HL-60 (cell line): Measurements from ENCODE around the gene DUSP28.
A peak's percentile ranks its signal among the peaks of the same experiment; 100 is the strongest.

ENCODE experiments used
- DNase-seq, 2 experiments: peaks; one replicate each; pipeline ENCODE4 v3.0.0-alpha.2; 2010 to 2020; ENCODE audit warnings: low read depth in 1 of 2, low spot score in 1 of 2
- H3K27ac ChIP-seq: fragments of 250-450 bp; sonication (Bioruptor Pico); replicated peaks from 2 replicates; pipeline ENCODE4 v1.5.1; 2020; ENCODE audit warnings: mild to moderate bottlenecking, moderate library complexity
- H3K27me3 ChIP-seq: fragments of 250-450 bp; sonication (Bioruptor Pico); 2 replicates; pipeline ENCODE4 v1.5.1; 2021; ENCODE audit warnings: mild to moderate bottlenecking, moderate library complexity; ENCODE audit not compliant: insufficient read depth, poor library complexity, severe bottlenecking
- H3K4me3 ChIP-seq: replicated peaks from 2 replicates; pipeline ENCODE4 v1.5.1; 2011; ENCODE audit warnings: mild to moderate bottlenecking, control low read depth, low read length; ENCODE audit not compliant: insufficient read depth
- GABPA ChIP-seq: IDR thresholded peaks from 2 replicates; pipeline ENCODE4 v1.6.1; 2012; ENCODE audit warnings: low read depth
- POLR2AphosphoS5 ChIP-seq: IDR thresholded peaks from 2 replicates; pipeline ENCODE4 v1.6.1; 2012; ENCODE audit warnings: low read depth
- SPI1 ChIP-seq: IDR thresholded peaks from 2 replicates; pipeline ENCODE4 v1.6.1; 2012; ENCODE audit warnings: low read depth, mild to moderate bottlenecking, borderline replicate concordance
- TF ChIP-seq, protein P1 (sequence below): IDR thresholded peaks from 2 replicates; pipeline ENCODE4 v1.6.1; 2012; ENCODE audit warnings: low read depth; ENCODE audit not compliant: insufficient replicate concordance
- TF ChIP-seq, protein P2 (sequence below): IDR thresholded peaks from one replicate; pipeline ENCODE4 v1.5.1; 2011; ENCODE audit warnings: low read length, control low read depth, inconsistent platforms; ENCODE audit not compliant: insufficient read depth

DUSP28 gene

DNA sequence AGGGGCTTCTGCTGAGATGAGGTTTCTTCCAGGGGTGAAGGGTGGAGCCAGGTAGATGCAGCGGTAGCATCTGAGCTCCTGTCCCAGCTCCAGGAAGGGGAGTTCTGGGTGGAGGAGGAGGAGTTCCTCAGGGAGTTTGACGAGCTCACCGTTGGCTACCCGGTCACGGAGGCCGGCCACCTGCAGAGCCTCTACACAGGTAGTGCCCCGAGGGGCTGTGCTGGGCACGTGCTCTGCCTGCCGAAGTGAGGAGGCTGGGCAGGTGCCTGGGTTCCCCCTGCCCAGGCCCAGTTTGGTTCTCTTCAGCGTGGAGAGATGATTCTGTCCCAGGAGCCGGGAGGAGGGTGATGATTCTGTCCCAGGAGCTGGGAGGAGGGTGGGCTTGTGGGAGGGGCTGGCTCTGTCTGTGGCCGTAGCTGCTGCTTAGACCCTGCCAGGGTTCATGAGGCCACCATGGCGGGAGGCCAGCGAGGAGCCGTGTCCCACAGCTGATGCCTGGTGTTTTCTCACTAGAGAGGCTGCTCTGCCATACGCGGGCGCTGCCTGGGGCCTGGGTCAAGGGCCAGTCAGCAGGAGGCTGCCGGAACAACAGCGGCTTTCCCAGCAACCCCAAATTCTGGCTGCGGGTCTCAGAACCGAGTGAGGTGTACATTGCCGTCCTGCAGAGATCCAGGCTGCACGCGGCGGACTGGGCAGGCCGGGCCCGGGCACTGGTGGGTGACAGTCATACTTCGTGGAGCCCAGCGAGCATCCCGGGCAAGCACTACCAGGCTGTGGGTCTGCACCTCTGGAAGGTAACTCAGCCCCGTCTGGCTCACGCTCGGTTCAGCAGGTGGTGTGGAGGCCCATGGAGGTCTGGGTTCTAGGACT is 34.6 kb downstream of the DUSP28 start:
- TF ChIP-seq GABPA, result no peak
- no peak for TF ChIP-seq POLR2AphosphoS5
- TF ChIP-seq, protein P1, sequence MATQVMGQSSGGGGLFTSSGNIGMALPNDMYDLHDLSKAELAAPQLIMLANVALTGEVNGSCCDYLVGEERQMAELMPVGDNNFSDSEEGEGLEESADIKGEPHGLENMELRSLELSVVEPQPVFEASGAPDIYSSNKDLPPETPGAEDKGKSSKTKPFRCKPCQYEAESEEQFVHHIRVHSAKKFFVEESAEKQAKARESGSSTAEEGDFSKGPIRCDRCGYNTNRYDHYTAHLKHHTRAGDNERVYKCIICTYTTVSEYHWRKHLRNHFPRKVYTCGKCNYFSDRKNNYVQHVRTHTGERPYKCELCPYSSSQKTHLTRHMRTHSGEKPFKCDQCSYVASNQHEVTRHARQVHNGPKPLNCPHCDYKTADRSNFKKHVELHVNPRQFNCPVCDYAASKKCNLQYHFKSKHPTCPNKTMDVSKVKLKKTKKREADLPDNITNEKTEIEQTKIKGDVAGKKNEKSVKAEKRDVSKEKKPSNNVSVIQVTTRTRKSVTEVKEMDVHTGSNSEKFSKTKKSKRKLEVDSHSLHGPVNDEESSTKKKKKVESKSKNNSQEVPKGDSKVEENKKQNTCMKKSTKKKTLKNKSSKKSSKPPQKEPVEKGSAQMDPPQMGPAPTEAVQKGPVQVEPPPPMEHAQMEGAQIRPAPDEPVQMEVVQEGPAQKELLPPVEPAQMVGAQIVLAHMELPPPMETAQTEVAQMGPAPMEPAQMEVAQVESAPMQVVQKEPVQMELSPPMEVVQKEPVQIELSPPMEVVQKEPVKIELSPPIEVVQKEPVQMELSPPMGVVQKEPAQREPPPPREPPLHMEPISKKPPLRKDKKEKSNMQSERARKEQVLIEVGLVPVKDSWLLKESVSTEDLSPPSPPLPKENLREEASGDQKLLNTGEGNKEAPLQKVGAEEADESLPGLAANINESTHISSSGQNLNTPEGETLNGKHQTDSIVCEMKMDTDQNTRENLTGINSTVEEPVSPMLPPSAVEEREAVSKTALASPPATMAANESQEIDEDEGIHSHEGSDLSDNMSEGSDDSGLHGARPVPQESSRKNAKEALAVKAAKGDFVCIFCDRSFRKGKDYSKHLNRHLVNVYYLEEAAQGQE, result no peak
- TF ChIP-seq, protein P2, sequence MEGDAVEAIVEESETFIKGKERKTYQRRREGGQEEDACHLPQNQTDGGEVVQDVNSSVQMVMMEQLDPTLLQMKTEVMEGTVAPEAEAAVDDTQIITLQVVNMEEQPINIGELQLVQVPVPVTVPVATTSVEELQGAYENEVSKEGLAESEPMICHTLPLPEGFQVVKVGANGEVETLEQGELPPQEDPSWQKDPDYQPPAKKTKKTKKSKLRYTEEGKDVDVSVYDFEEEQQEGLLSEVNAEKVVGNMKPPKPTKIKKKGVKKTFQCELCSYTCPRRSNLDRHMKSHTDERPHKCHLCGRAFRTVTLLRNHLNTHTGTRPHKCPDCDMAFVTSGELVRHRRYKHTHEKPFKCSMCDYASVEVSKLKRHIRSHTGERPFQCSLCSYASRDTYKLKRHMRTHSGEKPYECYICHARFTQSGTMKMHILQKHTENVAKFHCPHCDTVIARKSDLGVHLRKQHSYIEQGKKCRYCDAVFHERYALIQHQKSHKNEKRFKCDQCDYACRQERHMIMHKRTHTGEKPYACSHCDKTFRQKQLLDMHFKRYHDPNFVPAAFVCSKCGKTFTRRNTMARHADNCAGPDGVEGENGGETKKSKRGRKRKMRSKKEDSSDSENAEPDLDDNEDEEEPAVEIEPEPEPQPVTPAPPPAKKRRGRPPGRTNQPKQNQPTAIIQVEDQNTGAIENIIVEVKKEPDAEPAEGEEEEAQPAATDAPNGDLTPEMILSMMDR, result no peak
- TF ChIP-seq SPI1, result no peak
- Histone ChIP-seq H3K27me3 (no peaks in the 10 kb centered on the region), H3K4me3 (no peak overlapping the region), H3K27ac (no peak overlapping the region)
- DNase-seq, result no peak

DNA sequence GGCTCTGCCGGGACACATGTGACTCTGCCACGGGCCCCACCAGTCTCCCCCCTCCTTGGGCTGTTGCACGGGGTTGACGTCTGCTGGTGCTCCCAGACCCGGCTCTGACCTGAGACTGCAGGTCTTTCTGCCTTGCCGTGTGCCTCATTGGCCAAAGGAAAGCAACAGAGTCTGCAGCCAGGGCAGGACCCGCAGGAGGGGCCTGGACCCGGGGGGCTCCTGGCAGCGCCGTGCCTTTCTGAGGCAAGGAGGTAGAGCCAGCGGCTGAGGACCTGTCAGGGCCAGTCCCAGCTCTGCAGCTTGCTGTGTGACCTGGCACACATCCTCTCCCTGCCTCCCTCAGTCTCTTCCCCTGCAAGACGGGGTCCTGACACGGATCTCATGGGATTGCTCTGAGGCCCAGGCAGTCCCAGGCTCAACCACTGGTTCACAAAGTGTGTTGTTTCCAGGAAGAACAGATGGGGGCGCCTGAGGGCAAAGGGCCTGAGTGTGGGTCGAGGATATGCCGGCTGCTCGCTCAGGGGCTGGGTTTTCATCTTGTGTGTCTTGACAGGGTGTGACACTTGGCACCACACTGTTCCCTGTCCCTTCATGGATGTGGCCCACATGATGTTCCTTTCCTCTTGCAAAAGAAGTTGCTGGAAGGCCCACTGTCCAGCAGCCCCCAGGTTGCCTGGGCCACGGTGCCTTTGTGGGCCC is 35.4 kb downstream of the DUSP28 start:
- no peak overlapping the region for H3K4me3 ChIP-seq
- H3K27me3 ChIP-seq, result no peaks in the 10 kb centered on the region
- TF ChIP-seq, protein P2, result peak; percentile 26
- TF ChIP-seq GABPA (no peak), SPI1 (no peak)
- TF ChIP-seq, protein P1, result no peak
- DNase-seq, result peak in 1 of 2 experiments; percentile 66
- H3K27ac ChIP-seq, result no peak overlapping the region

DNA sequence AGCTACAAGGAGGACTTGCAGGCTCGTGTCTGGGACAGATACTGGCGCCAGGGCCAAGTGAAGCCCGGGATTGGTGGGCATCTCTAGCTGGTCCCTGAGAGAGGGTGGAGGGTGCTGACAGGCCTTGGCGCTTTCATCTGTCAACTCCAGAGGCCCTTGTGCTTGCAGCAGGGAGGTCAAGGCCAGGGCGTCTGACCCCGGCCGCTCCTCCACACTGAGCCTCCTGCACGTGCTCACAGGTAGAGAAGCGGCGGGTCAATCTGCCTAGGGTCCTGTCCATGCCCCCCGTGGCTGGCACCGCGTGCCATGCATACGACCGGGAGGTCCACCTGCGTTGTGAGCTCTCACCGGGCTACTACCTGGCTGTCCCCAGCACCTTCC is 35.9 kb downstream of the DUSP28 start:
- H3K4me3 ChIP-seq, result no peak overlapping the region
- H3K27ac ChIP-seq, result no peak overlapping the region
- H3K27me3 ChIP-seq, result no peaks in the 10 kb centered on the region
- TF ChIP-seq POLR2AphosphoS5, result no peak
- no peak for TF ChIP-seq GABPA
- TF ChIP-seq SPI1, result no peak
- TF ChIP-seq, protein P1, result no peak
- TF ChIP-seq, protein P2, result no peak
- DNase-seq, result no peak
